Measurements from ENCODE around the gene SLC12A5. TPM values are rescaled to one million over a fixed set of nuclear protein-coding genes. Genes with fewer than 3 reads are reported as not detected.
A peak's percentile ranks its signal among the peaks of the same experiment; 100 is the strongest.

SLC12A5 gene
- total and polyA plus RNA-seq, 2 donors (not counting 1 experiment from before 2014, with no cell fraction given) = 0.32 TPM; not detected in 1

DNA sequence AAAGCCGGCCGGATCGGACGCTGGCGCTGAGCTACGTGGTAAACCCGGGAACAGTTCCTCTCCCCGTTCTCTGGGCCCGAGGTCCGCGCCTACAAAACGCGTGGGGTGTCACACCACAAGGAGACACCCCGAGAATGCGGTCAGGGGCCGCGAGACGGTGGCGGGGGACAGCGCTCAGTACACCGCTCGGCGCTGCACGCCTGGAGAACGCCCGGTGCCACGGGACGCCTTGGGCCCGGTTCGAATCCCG, 60.1 kb downstream of the SLC12A5 start:
- Mint-ChIP-seq H3K4me3 (peak overlapping the region; percentile 93), H3K9me3 (ENCODE audit: insufficient read depth) (no peaks in the 10 kb centered on the region), H3K27me3 (no peaks in the 10 kb centered on the region), H3K4me1 (peaks cover 53% of the 10 kb centered on the region), H3K27ac (peak overlapping the region; percentile 90)
- ATAC-seq (ENCODE audit: low read depth) (peak; percentile 15), DNase-seq (no peak)
- H4K20me1 ChIP-seq (ENCODE audit: control insufficient read depth, insufficient read depth, low read length, poor library complexity, severe bottlenecking) = peaks cover 55% of the 10 kb centered on the region
- peak overlapping the region; percentile 45 to 86 (median 77) for H3K4me3 ChIP-seq (ENCODE audit: control extremely low read depth in 1 of 5, extremely low read depth in 1 of 5, insufficient read depth in 1 of 5, low read depth in 2 of 5, low read length in 4 of 5)
- under 1% methylated on average over 31 of the region's 31 CpGs for WGBS (ENCODE audit: insufficient coverage)
- H2AFZ ChIP-seq (ENCODE audit: insufficient read depth, low read depth, low read length, poor library complexity, severe bottlenecking) = peak overlapping the region; percentile 74
- ChIA-PET POLR2A (interaction anchor here (0.6 to 1.1 kb wide), 2 partner anchors 29 to 30 kb away, joined by 3 read pairs; no protein-coding TSS in a partner anchor), CTCF (interaction anchor here (0.9 to 2.3 kb wide), 6 partner anchors 10 to 102 kb away, joined by 3 to 10 read pairs (median 6); no protein-coding TSS in a partner anchor)
- peaks cover 21 to 43% of the 10 kb centered on the region in 2 donors for H3K4me1 ChIP-seq (ENCODE audit: control insufficient read depth in 2 of 2, insufficient read depth in 2 of 2, low read length in 2 of 2)
- H3K27me3 ChIP-seq (replicated peaks in 1 of 4; ENCODE audit: control extremely low read depth in 1 of 4, control insufficient read depth in 3 of 4, insufficient read depth in 4 of 4, low read length in 3 of 4) = no peaks in the 10 kb centered on the region
- H3K36me3 ChIP-seq (replicated peaks in 1 of 2; ENCODE audit: control extremely low read depth in 1 of 2, control insufficient read depth in 1 of 2, extremely low read depth in 1 of 2, insufficient read depth in 2 of 2, low read length in 1 of 2) = no peaks in the 10 kb centered on the region
- H3K9ac ChIP-seq (ENCODE audit: low read length) = peak overlapping the region; percentile 84
- TF ChIP-seq, protein P1, sequence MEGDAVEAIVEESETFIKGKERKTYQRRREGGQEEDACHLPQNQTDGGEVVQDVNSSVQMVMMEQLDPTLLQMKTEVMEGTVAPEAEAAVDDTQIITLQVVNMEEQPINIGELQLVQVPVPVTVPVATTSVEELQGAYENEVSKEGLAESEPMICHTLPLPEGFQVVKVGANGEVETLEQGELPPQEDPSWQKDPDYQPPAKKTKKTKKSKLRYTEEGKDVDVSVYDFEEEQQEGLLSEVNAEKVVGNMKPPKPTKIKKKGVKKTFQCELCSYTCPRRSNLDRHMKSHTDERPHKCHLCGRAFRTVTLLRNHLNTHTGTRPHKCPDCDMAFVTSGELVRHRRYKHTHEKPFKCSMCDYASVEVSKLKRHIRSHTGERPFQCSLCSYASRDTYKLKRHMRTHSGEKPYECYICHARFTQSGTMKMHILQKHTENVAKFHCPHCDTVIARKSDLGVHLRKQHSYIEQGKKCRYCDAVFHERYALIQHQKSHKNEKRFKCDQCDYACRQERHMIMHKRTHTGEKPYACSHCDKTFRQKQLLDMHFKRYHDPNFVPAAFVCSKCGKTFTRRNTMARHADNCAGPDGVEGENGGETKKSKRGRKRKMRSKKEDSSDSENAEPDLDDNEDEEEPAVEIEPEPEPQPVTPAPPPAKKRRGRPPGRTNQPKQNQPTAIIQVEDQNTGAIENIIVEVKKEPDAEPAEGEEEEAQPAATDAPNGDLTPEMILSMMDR (IDR thresholded peaks at IDR 0.05) = no peak
- TF ChIP-seq EZH2 (IDR thresholded peaks at IDR 0.05; ENCODE audit: borderline replicate concordance, insufficient read depth, low read depth, low read length, poor library complexity, severe bottlenecking) = no peak
- peaks cover 0 to 3% (median 0%) of the 10 kb centered on the region in 3 donors for H3K9me3 ChIP-seq (ENCODE audit: control extremely low read depth in 1 of 3, control insufficient read depth in 2 of 3, insufficient read depth in 1 of 3, low read length in 2 of 3)
- H3K79me2 ChIP-seq (ENCODE audit: control insufficient read depth, insufficient read depth, low read length) = peaks cover 53% of the 10 kb centered on the region
- peak overlapping the region; percentile 71 to 94 for H3K27ac ChIP-seq (ENCODE audit: low read length in 2 of 2)
- H3K4me2 ChIP-seq (replicated peaks; ENCODE audit: low read depth, low read length, poor library complexity, severe bottlenecking) = peak overlapping the region; percentile 85
- intact Hi-C loops (cut with micrococcal nuclease) = loop anchor here (1.0 to 2.0 kb wide), 3 partner anchors 19 to 275 kb away; partner anchors contain the start of gene PCIF1
